IMR-90 (cell line): ENCODE measurements around the gene NNT. TPM values are rescaled to one million over a fixed set of nuclear protein-coding genes. Genes with fewer than 3 reads are reported as not detected.
A peak's percentile ranks its signal among the peaks of the same experiment; 100 is the strongest.

ENCODE experiments used
- ATAC-seq: fragments of 200-7000 bp; cut with Tn5 transposase; 2 replicates; pipeline ENCODE4 v1.9.1; 2020; ENCODE audit warnings: low read depth, mild to moderate bottlenecking, moderate library complexity
- BruUV-seq: library from RNA; stranded (reverse); fragments of 400-500 nt; replicated peaks from 2 replicates; lab custom pipeline; 2021; lab: Mats Ljungman, UMichigan
- CTCF ChIA-PET: fragments of 300-600 bp; formaldehyde crosslinking; extraction: SDS; loops from one replicate; lab custom pipeline; 2021; ENCODE audit warnings: antibody characterized with exemption; lab: Yijun Ruan, JAX
- POLR2A ChIA-PET: fragments of 300-600 bp; sonication (Branson Sonifier 250); formaldehyde crosslinking; loops from one replicate; lab custom pipeline; 2022; ENCODE audit warnings: antibody characterized with exemption; ENCODE audit not compliant: unreplicated experiment; lab: Charles Lee
- DNase-seq: peaks from one replicate; pipeline ENCODE4 v3.0.0; 2013
- H2AFZ ChIP-seq: replicated peaks from 2 replicates; pipeline ENCODE3; 2013; ENCODE audit warnings: low read length, mild to moderate bottlenecking; ENCODE audit not compliant: poor library complexity
- H2AK5ac ChIP-seq: 2 replicates; pipeline ENCODE4 v1.6.1; 2013; ENCODE audit warnings: low read depth, low read length, inconsistent platforms
- H2AK9ac ChIP-seq: replicated peaks from 2 replicates; pipeline ENCODE3; 2013; ENCODE audit warnings: mild to moderate bottlenecking, low read depth, low read length, moderate library complexity; ENCODE audit not compliant: poor library complexity
- H2BK120ac ChIP-seq: 2 replicates; pipeline ENCODE4 v1.6.1; 2013; ENCODE audit warnings: low read depth, low read length, inconsistent platforms
- H2BK15ac ChIP-seq: 3 replicates; pipeline ENCODE4 v1.6.1; 2013; ENCODE audit warnings: low read depth, low read length, inconsistent platforms
- H2BK20ac ChIP-seq: 2 replicates; pipeline ENCODE4 v1.6.1; 2013; ENCODE audit warnings: low read depth, mild to moderate bottlenecking, inconsistent platforms, low read length, moderate library complexity
- H2BK5ac ChIP-seq: 2 replicates; pipeline ENCODE4 v1.6.1; 2013; ENCODE audit warnings: mild to moderate bottlenecking, low read depth, low read length, inconsistent platforms; ENCODE audit not compliant: poor library complexity, severe bottlenecking
- H3K14ac ChIP-seq: replicated peaks from 2 replicates; pipeline ENCODE4 v1.6.1; 2013; ENCODE audit warnings: low read depth, low read length, inconsistent platforms
- H3K18ac ChIP-seq: 2 replicates; pipeline ENCODE4 v1.6.1; 2013; ENCODE audit warnings: low read depth, low read length, control low read depth
- H3K23ac ChIP-seq: 2 replicates; pipeline ENCODE4 v1.6.1; 2013; ENCODE audit warnings: low read depth, low read length, inconsistent platforms
- H3K27ac ChIP-seq: 2 replicates; pipeline ENCODE4 v1.5.1; 2013; ENCODE audit warnings: mild to moderate bottlenecking, control low read depth, low read length; ENCODE audit not compliant: insufficient read depth
- H3K27me3 ChIP-seq: 2 replicates; pipeline ENCODE4 v1.6.1; 2013; ENCODE audit warnings: low read length; ENCODE audit not compliant: control insufficient read depth, insufficient read depth
- H3K36me3 ChIP-seq: 2 replicates; pipeline ENCODE4 v1.6.1; 2013; ENCODE audit warnings: low read length, mixed read lengths; ENCODE audit not compliant: control insufficient read depth, insufficient read depth
- H3K4ac ChIP-seq: 2 replicates; pipeline ENCODE4 v1.6.1; 2013; ENCODE audit warnings: low read depth, low read length, inconsistent platforms
- H3K4me1 ChIP-seq: 2 replicates; pipeline ENCODE4 v1.6.1; 2013; ENCODE audit warnings: low read length, mixed read lengths; ENCODE audit not compliant: control insufficient read depth, insufficient read depth
- H3K4me2 ChIP-seq: 2 replicates; pipeline ENCODE4 v1.6.1; 2013; ENCODE audit warnings: low read depth, mild to moderate bottlenecking, control low read depth, low read length, moderate library complexity
- H3K4me3 ChIP-seq: 2 replicates; pipeline ENCODE4 v1.5.1; 2013; ENCODE audit warnings: low read depth, mild to moderate bottlenecking, control low read depth, low read length, moderate library complexity; ENCODE audit not compliant: insufficient read depth
- H3K56ac ChIP-seq: 2 replicates; pipeline ENCODE4 v1.6.1; 2013; ENCODE audit warnings: low read length, inconsistent platforms; ENCODE audit not compliant: insufficient read depth; ENCODE audit errors: extremely low read depth
- H3K79me1 ChIP-seq, 2 experiments: 2 replicates each; pipeline ENCODE4 v1.6.1; 2013; ENCODE audit warnings: low read length in 2 of 2, inconsistent platforms in 1 of 2, low read depth in 1 of 2
- H3K9ac ChIP-seq: 2 replicates; pipeline ENCODE4 v1.6.1; 2013; ENCODE audit warnings: low read depth, low read length, control low read depth
- H3K9me1 ChIP-seq: 2 replicates; pipeline ENCODE4 v1.6.1; 2013; ENCODE audit warnings: low read length, inconsistent platforms; ENCODE audit not compliant: insufficient read depth
- H3K9me3 ChIP-seq: 2 replicates; pipeline ENCODE4 v1.6.1; 2013; ENCODE audit warnings: low read length; ENCODE audit not compliant: control insufficient read depth, insufficient read depth
- H4K20me1 ChIP-seq: 2 replicates; pipeline ENCODE4 v1.6.1; 2013; ENCODE audit warnings: low read length, inconsistent platforms; ENCODE audit not compliant: insufficient read depth
- H4K5ac ChIP-seq: 2 replicates; pipeline ENCODE4 v1.6.1; 2013; ENCODE audit warnings: mild to moderate bottlenecking, low read depth, low read length, control low read depth
- H4K8ac ChIP-seq, 2 experiments: 2 replicates each; pipeline ENCODE4 v1.6.1; 2013; ENCODE audit warnings: low read depth in 2 of 2, low read length in 2 of 2, control low read depth in 1 of 2, inconsistent platforms in 1 of 2
- H4K91ac ChIP-seq: 2 replicates; pipeline ENCODE4 v1.6.1; 2013; ENCODE audit warnings: low read depth, low read length, inconsistent platforms; ENCODE audit not compliant: insufficient read depth
- CEBPB ChIP-seq: IDR thresholded peaks from 2 replicates; pipeline ENCODE4 v1.6.1; 2012; ENCODE audit warnings: low read depth, low read length, improper control_type of control experiment
- POLR2A ChIP-seq: IDR thresholded peaks from 2 replicates; pipeline ENCODE4 v1.6.1; 2012; ENCODE audit warnings: mild to moderate bottlenecking, low read depth, low read length
- WGBS, 2 experiments: methylation state at CpG; one replicate each; pipeline versions ENCODE4 v1.1.5 to v1.1.7; 2013; ENCODE audit warnings: missing lambda C conversion rate in 2 of 2; ENCODE audit not compliant: insufficient read length in 1 of 2; ENCODE audit errors: extremely low coverage in 2 of 2; 5-methylcytosine and 5-hydroxymethylcytosine counted together
- dilution Hi-C: fragments of 300-500 bp; cut with HindIII; formaldehyde crosslinking; loops from one replicate; pipeline ENCODE4 v1.14.3; 2018; ENCODE audit warnings: low sequenced_read_pairs; ENCODE audit not compliant: unreplicated experiment
- in situ Hi-C: fragments of 300-500 bp; cut with MboI; formaldehyde crosslinking; loops from 3 replicates; pipeline ENCODE4 v1.14.3; 2019; ENCODE audit warnings: low sequenced_read_pairs, inconsistent platforms, mixed read lengths
- intact Hi-C: fragments of 100-400 bp; cut with micrococcal nuclease; formaldehyde crosslinking; loops from 2 replicates; pipeline ENCODE4 v1.10.0; 2022
- polyA plus RNA-seq, 3 experiments: library from polyadenylated mRNA; depleted of rRNA; stranded (reverse); fragments of >200 nt; gene quantifications; 2 replicates each; pipeline ENCODE4 v1.2.3, GENCODE V29; 2012; ENCODE audit warnings: low replicate concordance in 1 of 3
- total RNA-seq: library from RNA; depleted of rRNA; stranded (reverse); fragments of >200 nt; gene quantifications from 2 replicates; pipeline ENCODE4 v1.2.3, GENCODE V29; 2012

Gene NNT
- total and polyA plus RNA-seq, 2 of the 4 experiments (the other 2 are of a cell fraction): 23.1 to 57.2 TPM

DNA sequence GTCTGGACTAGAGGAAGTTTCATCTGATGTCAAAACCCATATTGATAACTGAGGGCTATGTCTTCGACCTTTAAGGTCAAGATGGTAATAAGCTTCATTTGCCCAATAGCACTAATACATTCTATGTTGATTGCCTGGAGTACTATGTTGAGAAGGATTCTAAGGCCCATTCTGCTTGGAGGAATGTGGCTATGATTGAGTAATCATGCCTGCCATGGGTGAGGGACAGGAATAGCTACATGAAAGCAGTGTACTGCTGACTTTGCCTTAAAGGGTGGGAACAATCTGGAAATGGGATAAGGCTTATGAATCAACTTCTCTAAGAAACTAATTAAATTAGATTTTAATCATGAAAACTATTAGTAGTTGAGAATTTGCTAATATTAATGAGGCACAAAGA lies 13.6 kb downstream of the NNT start:
- no peak overlapping the region for H2BK120ac ChIP-seq
- H3K18ac ChIP-seq: no peak overlapping the region
- no peak overlapping the region for H4K91ac ChIP-seq
- H3K23ac ChIP-seq: no peak overlapping the region
- H3K4me1 ChIP-seq: no peaks in the 10 kb centered on the region
- no peak overlapping the region for H3K14ac ChIP-seq
- ATAC-seq (peak; percentile 68), DNase-seq (peak; percentile 50)
- no peak overlapping the region for H3K4me2 ChIP-seq
- H2AK5ac ChIP-seq: no peak overlapping the region
- POLR2A ChIA-PET: no interaction called here
- peaks cover 14% of the 10 kb centered on the region for H3K36me3 ChIP-seq
- no peak overlapping the region for H4K5ac ChIP-seq
- dilution Hi-C loops: no loop called here
- H3K79me1 ChIP-seq: peaks cover 3 to 4% of the 10 kb centered on the region in 2 experiments; a peak in 1 of 4 replicates
- TF ChIP-seq POLR2A (no peak), CEBPB (peak; percentile 78)
- H2AK9ac ChIP-seq: no peak overlapping the region
- no peak overlapping the region for H2BK5ac ChIP-seq
- no peak overlapping the region for H3K27ac ChIP-seq
- no peak overlapping the region for H4K8ac ChIP-seq
- CTCF ChIA-PET: interaction anchor here (1.0 kb wide), 1 partner anchor 9 kb away, joined by 8 read pairs; no protein-coding TSS in a partner anchor
- H3K9me3 ChIP-seq: no peaks in the 10 kb centered on the region
- in situ Hi-C loops: no loop called here
- H2BK15ac ChIP-seq: no peak overlapping the region
- no peak overlapping the region for H2AFZ ChIP-seq
- no peaks in the 10 kb centered on the region for H3K27me3 ChIP-seq
- no peaks in the 10 kb centered on the region for H4K20me1 ChIP-seq
- no CpG with 5 or more reads among the region's 1 CpG for WGBS, 2 experiments
- no peak overlapping the region for H3K4ac ChIP-seq
- intact Hi-C loops: no loop called here
- H3K9ac ChIP-seq: no peak overlapping the region
- H3K4me3 ChIP-seq: no peak overlapping the region
- H3K9me1 ChIP-seq: no peaks in the 10 kb centered on the region
- no peak overlapping the region for H2BK20ac ChIP-seq
- no TSS peak for BruUV-seq
- no peak overlapping the region for H3K56ac ChIP-seq
